Osteocyte (in vitro differentiated cells): ENCODE results near the gene MYH13. TPM values are rescaled to one million over a fixed set of nuclear protein-coding genes. Genes with fewer than 3 reads are reported as not detected.

Source experiments
- DNase-seq: peaks from one replicate; pipeline ENCODE4 v3.0.0; 2021; ENCODE audit warnings: mixed read lengths; ENCODE audit not compliant: unreplicated experiment; ENCODE audit errors: extremely low spot score
- H3K27ac Mint-ChIP-seq: one replicate; pipeline ENCODE4 v1.8.0; 2021; ENCODE audit warnings: mild to moderate bottlenecking, mixed read lengths; ENCODE audit not compliant: unreplicated experiment
- H3K27me3 Mint-ChIP-seq: one replicate; pipeline ENCODE4 v1.8.0; 2021; ENCODE audit warnings: mixed read lengths; ENCODE audit not compliant: unreplicated experiment
- H3K36me3 Mint-ChIP-seq: one replicate; pipeline ENCODE4 v1.8.0; 2021; ENCODE audit warnings: mixed read lengths; ENCODE audit not compliant: unreplicated experiment
- H3K4me1 Mint-ChIP-seq: one replicate; pipeline ENCODE4 v1.8.0; 2021; ENCODE audit warnings: mixed read lengths; ENCODE audit not compliant: unreplicated experiment
- H3K4me3 Mint-ChIP-seq: one replicate; pipeline ENCODE4 v1.8.0; 2021; ENCODE audit warnings: mild to moderate bottlenecking, moderate library complexity, mixed read lengths; ENCODE audit not compliant: unreplicated experiment
- H3K9me3 Mint-ChIP-seq: one replicate; pipeline ENCODE4 v1.8.0; 2021; ENCODE audit warnings: mixed read lengths; ENCODE audit not compliant: unreplicated experiment
- CTCF ChIP-seq: fragments of 200-600 bp; sonication (generic); IDR thresholded peaks from 2 replicates; pipeline ENCODE4 v1.5.0; 2021; ENCODE audit warnings: antibody characterized with exemption, mild to moderate bottlenecking, moderate library complexity
- total RNA-seq: library from RNA; stranded (reverse); gene quantifications from 2 replicates; pipeline ENCODE4 v1.2.1, GENCODE V29; 2021

The MYH13 gene
- total RNA-seq, 1 donor from 2014 or later = not detected

GRCh38 chr17:10369239-10369638 lies 3.6 kb downstream of the MYH13 start:
- H3K4me1 Mint-ChIP-seq = no peaks in the 10 kb centered on the region
- peaks cover 3% of the 10 kb centered on the region for H3K9me3 Mint-ChIP-seq
- H3K27me3 Mint-ChIP-seq = peaks cover 2% of the 10 kb centered on the region
- no peak overlapping the region for H3K27ac Mint-ChIP-seq
- no peak for DNase-seq
- no peaks in the 10 kb centered on the region for H3K36me3 Mint-ChIP-seq
- TF ChIP-seq CTCF = no peak
- no peak overlapping the region for H3K4me3 Mint-ChIP-seq

GRCh38 chr17:10368561-10368960 lies 4.2 kb downstream of the MYH13 start:
- DNase-seq = no peak
- H3K4me3 Mint-ChIP-seq = no peak overlapping the region
- no peaks in the 10 kb centered on the region for H3K4me1 Mint-ChIP-seq
- H3K9me3 Mint-ChIP-seq = no peaks in the 10 kb centered on the region
- TF ChIP-seq CTCF = no peak
- H3K27me3 Mint-ChIP-seq = peaks cover 2% of the 10 kb centered on the region
- H3K27ac Mint-ChIP-seq = no peak overlapping the region
- no peaks in the 10 kb centered on the region for H3K36me3 Mint-ChIP-seq

DNA sequence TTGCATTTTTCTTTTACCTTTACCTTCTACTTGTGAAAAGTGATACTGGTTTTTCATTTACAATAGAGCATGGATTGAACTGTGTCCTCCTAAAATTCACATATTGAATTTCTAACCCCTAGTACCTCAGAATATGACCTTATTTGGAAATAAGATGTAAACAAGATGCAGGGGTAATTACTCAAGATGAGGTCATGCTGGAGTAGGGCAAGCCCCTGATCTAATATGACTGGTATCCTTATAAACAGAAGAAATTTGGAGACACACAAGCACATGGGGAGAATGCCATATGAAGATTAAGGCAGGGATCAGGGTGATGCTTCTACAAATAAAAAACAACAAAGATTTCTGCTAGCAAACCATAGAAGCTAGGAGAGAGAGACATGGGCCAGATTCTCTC lies 12.2 kb downstream of the MYH13 start:
- Mint-ChIP-seq H3K4me3 (no peak overlapping the region), H3K27ac (no peak overlapping the region), H3K4me1 (no peaks in the 10 kb centered on the region), H3K36me3 (no peaks in the 10 kb centered on the region), H3K27me3 (no peaks in the 10 kb centered on the region), H3K9me3 (no peaks in the 10 kb centered on the region)
- no peak for DNase-seq
- TF ChIP-seq CTCF = no peak

- Mint-ChIP-seq H3K36me3 (no peaks in the 10 kb centered on the region), H3K9me3 (peaks cover 4% of the 10 kb centered on the region), H3K4me3 (no peak overlapping the region), H3K27me3 (no peaks in the 10 kb centered on the region), H3K4me1 (no peaks in the 10 kb centered on the region), H3K27ac (no peak overlapping the region)
- no peak for DNase-seq
- peak; percentile 36 for TF ChIP-seq CTCF
Observed at GRCh38 chr17:10357768-10358167, 15.0 kb downstream of the MYH13 start.

DNA sequence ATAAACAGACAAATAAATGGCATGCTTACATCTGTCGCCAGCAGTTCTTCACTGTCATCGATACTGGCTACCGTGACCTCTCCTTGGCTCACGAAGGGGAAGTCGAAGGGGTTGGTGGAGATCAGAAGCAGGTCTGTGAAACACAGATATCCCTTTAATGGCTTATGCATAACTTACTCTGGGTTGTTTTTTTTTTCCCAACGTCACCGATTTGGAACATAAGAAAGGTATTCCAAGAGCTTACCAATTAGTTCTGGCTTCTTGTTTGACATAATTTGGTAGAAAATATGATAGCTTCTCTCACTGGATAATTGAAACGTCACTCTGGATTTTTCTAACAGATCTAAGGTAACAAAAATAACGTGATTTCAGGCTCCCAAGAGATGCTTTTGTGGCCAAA lies 18.2 kb downstream of the MYH13 start:
- Mint-ChIP-seq H3K27me3 (no peaks in the 10 kb centered on the region), H3K4me3 (no peak overlapping the region), H3K4me1 (no peaks in the 10 kb centered on the region), H3K9me3 (peaks cover 15% of the 10 kb centered on the region), H3K36me3 (no peaks in the 10 kb centered on the region), H3K27ac (no peak overlapping the region)
- no peak for DNase-seq
- TF ChIP-seq CTCF = no peak
